Articular chondrocyte of knee joint (primary cell): ENCODE data around the gene DENND4A. TPM values are rescaled to one million over a fixed set of nuclear protein-coding genes. Genes with fewer than 3 reads are reported as not detected.

Source experiments
- small RNA-seq: library from RNA; depleted of rRNA; stranded (forward); fragments of <200 nt; gene quantifications from one replicate; pipeline ENCODE3, GENCODE V24; 2012
- total RNA-seq: library from RNA; depleted of rRNA; stranded (reverse); fragments of >200 nt; gene quantifications from 2 replicates; pipeline ENCODE4 v1.2.3, GENCODE V29; 2012

Gene DENND4A
- 33.0 and 34.0 TPM in 2 replicates for total RNA-seq

DNA sequence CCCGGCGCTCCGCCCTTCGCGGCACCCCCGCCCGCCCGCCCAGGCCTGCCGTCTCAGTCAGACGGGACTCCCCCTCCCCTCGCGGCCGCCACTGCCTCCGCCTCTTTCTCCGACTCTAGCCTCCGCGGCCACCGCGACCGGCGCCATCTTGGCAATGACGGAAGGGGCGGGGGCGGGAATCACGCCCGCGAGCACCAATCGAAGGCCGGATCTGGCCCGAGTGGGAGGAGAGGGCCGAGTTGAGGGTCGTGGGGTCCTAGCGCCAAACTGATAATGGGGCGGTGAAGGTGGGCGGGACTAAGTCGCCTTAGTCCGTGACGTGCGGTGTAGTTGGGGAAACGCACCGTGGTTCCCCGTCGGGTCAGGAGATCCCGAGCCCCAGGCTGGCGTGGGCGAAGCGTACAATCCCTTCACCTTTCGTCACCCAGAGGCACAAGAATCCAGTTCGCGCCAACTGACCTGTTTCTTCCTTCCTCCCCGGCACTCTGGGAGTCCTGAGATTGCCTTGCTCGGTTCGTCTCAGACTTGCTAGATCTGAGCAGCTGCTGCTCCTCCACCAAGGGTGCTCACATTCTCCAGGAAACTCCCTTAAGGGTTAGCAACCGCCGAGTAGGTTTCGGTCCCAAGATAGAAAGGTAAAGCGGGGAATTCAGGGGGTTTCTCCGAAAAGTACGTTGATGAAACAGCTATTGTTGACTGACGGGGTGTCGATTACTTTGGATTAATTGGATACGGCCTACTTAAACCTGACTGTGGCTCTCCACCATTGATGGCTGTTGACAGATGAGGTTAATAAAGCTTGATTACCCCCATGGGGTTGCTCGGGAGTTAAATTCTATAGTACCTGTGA, at the start of gene DENND4A:
Gene DENND4A (minus strand): TSS at position 156 of the 850 bp plus-strand sequence. CDS start 35,843 bp downstream, outside the sequence.

GRCh38 chr15:65621638-65622037, 170.5 kb downstream of the DENND4A start, which contains the start of gene SLC24A1:
TSS of gene SLC24A1 (plus strand) at chr15:65621938. CDS start at chr15:65624081, 2,143 bp downstream.

DNA sequence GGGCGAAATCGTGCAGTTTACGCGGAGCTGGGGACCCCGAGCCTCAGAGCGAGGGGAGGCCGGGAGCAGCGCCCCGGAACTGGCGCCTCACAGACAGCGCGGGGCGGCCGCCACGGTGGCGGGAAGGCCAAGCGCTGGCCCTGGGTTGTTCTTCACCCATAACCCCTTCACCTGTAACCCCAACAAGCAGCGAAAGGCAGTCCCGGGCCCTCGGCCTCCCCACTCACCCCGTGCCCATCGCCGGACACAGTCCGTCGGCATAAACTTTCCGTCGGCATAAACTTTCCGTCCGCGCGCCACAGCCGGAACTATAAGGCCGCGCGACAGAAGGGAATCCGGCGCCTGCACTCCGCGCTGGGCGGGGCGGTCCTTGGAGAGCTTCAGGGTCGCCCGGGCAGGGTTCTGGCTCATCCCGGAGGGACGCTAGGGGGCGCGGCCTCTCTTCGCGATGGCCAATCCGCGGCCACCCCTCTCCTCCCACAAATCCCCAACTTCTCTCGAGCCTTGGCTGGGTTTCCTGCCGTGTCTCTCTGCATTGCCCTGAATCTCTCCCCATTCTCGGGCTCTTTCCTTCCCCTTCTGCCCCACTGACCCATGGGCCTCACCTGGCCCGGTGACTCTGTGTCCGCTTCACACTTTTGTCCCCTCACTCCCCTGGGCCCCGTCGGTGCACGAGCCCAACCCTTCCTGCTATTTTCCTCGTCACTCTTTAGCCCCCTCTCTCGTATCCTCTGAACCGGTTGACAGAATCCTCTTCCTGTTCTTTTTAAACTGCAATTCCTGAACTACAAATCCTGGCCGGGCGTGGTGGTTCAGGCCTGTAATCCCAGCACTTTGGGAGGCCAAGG, 181.0 kb downstream of the DENND4A start, which contains the start of gene INTS14:
Gene INTS14 (minus strand): TSS at position 261 of the 848 bp plus-strand sequence. CDS start 3,751 bp downstream, outside the sequence.

Small RNA genes lying within 50 kb of the gene (small RNA-seq; reads per million reads assigned to genes)
- not detected for gene MIR4511
- gene SNORD13E = not detected

Other genes with a start within 250 kb of the DENND4A start
- 34.8 and 40.1 TPM in 2 replicates for gene INTS14, start 181.2 kb downstream of the DENND4A start, total RNA-seq
- gene SLC24A1, start 170.4 kb downstream of the DENND4A start, total RNA-seq = 9.8 and 11.0 TPM in 2 replicates
- 125 and 250 TPM in 2 replicates for gene RAB11A, start 77.2 kb upstream of the DENND4A start, total RNA-seq